NCI-H446 (cell line): ENCODE data around the gene NEDD4L.

Experiments used
- DNase-seq, 2 experiments: peaks; one replicate each; lab custom pipeline; 2025; lab: John Stamatoyannopoulos, UW

NEDD4L gene

DNA sequence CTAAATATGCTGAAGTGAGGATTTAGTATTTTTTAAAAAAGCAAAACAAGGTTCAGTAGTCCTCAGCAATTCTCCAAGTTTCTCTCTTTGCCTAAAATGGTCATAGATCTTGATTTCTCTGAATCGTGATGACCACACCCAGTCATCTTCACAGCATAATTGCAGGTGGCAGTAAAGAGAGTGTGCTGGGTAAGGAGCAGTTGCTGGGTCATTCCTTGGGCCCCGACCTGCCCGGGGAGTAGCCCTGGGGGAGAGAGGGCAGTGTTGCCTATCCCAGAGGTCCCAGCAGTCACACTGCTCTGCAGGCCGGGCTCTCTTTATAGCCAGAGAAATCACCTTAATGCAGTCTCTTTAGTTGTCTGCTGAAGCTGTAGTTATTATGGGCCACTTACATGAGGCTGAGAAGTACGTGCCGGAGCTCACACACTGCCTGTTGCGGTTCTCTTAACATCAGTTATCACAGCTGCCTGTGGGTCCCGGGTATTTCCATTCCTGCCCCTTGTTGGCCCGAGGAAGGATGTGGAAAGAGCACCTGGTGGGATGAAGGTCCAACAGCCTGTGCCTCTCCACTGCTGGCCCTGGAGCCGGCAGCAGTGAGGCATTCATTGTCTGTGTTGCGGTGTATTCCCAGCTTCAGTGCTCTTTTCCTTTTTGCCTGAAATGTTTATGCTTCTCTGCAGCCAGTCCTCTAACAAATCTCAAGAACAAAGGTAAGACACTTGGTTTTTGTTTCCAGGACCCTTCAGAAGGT, 354.8 kb downstream of the NEDD4L start:
- no peak for DNase-seq

- DNase-seq: peak in 1 of 2 experiments; percentile 2
Observed at GRCh38 chr18:58400331-58400870, 356.4 kb downstream of the NEDD4L start.

GRCh38 chr18:58401191-58401590, 357.2 kb downstream of the NEDD4L start:
- DNase-seq: no peak

DNA sequence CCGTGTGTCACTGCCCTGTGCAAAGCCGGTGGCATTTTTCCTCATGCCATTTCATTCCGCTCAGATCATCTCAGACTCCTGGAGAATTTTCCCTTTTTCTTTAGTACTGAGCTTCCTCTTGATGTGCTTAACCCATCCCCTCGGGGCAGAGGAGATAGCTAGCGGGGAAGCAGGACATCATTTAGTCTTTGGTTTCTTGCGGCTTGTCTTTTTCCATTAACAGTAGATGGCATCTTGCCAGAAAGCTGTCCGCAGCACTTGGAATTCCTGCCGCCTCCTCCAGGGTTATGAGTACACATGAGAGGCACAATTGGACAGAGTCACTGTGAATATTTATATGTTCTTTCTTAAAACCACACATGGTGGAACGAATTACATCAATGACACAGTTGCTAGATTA, 358.2 kb downstream of the NEDD4L start:
- DNase-seq: no peak

DNA sequence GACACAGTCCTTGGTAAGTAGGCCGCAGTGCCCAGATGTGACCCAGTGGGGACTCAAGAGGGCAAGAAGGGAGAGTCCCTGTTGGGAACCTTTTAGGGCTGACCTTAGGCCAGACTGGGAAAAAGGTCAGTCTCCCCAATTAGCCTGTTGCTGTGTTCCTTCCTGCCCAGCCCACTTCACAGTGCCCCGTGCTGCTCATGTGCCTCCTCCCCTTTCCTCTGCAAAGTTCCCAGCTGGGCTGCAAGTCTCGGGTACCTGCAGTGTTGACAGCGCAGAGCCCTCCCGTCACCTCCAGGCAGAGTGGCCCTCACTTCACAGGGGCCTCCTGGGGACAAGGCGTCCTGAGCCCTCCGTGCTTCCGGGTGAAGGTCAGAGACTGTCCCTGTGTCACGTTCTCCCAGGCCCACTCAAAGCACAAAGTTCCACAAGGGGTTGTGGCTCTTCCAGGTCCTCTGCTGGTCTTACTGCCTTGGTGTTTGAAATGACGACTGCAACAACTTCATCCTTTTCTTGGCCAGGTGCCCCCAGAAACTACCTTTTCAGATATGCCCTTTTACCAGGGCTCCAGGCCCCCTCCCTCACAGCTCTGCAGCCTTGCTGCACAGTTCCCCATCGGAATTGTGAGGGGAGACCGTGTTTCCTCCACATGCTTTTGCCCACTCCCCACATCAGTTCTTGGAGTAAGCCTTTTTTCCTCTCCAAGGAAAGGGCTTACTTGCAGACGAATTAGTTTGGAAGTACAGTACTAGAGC, 359.1 kb downstream of the NEDD4L start:
- no peak for DNase-seq

DNA sequence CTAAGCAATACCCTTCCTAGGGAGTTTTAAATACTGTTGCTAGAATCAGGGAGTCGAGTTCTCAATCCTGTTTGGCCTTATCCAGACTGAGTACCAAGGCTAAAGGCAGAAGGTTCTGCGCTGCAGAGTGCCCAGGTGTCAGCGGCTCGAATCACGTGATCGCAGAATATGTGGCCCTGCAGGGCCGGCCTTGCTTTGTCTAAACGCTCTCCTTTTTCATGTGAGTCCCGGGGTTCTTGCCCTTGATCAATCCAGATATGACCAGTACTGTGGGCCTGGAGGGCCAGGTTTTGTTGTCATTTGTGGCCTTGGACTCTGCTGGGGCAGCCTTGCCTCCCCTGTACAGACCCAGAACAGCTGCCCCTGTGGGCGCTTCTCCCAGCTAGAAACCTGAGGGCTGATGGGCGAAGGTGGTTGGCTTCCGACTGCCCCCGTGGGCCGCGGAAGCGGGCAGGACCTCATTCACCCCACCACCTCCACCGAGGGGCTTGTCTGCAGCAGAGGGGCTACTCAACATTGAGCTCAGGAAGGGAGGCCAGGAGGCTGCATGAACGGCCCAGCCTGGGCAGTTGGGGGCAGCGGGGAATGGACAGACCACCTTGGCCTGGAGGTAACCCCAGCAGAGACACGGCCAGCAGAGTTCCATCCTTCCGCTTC, 359.9 kb downstream of the NEDD4L start:
- DNase-seq: no peak

DNA sequence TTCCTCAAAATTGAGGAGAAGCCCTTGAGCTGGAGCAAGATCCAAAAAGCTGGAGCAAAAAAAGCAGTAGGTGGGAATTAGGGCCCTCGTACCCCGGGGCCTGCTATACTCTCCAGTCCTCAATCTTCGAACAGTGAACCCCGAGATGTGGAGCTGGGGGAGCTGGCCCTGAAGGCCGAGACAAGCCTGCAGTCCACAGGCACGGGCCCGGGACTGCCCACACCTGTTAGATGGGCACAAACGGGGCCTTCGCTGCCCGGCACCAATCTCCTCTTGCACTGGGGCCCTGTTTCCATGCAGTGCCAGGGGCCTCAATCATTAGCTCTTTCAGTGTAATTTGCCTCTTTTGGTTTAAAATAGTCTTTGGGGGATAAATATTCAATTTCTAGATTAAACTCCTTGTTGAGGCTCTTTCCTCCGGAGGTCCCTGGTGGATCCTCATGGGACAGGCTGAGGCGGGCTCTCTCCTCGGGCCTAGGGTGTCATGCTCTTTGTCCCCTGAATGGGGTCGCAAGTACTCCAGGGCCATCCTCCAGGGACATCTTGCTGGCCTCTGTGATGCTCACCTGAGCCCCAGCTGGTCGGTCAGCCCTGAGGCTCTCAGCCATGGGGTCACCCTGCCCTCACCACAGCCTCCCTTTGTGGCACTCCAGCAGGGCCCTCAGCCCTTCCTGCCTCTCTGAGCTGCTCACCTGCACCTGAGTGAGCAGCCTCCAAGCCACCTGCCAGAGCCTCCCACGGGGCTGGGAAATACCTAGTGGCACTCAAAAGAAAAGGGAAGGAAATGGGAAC, 361.3 kb downstream of the NEDD4L start:
- DNase-seq: no peak

DNA sequence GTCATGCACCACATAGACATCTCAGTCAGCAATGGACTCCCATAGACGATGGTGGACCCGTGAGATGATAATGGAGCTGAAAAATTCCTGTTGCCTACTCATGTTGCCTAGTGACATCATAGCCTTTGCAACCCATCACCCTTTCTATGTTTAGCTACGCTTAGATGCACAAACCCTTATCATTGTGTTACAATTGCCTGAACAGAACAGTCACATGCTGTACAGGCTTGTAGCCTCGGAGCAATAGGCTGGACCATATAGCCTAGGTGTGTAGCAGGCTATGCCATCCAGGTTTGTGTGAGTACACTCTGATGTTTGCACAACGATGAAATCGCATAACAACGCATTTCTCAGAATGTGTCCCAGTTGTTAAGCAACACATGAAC, 363.2 kb downstream of the NEDD4L start:
- DNase-seq: no peak

GRCh38 chr18:58407649-58408407, 363.8 kb downstream of the NEDD4L start:
- DNase-seq: no peak

DNA sequence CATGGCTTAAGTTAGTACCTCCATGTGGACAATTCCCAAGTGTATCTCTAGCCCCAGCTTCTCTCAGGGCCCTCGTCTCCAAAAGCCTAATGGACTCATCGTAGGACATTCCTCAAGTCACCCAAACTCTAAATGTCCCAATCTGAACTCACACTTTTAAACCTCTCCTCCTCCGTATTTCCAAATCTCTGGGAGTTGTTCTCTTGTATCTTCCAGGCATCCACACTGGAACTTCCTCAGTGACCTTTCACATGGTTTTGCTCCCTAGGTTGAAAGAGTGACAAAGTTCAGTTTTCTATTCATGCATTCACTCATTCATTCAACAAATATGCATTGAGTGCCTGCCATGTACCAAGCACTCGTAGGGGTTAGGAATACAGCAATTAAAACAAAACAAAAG, 364.6 kb downstream of the NEDD4L start:
- no peak for DNase-seq

DNA sequence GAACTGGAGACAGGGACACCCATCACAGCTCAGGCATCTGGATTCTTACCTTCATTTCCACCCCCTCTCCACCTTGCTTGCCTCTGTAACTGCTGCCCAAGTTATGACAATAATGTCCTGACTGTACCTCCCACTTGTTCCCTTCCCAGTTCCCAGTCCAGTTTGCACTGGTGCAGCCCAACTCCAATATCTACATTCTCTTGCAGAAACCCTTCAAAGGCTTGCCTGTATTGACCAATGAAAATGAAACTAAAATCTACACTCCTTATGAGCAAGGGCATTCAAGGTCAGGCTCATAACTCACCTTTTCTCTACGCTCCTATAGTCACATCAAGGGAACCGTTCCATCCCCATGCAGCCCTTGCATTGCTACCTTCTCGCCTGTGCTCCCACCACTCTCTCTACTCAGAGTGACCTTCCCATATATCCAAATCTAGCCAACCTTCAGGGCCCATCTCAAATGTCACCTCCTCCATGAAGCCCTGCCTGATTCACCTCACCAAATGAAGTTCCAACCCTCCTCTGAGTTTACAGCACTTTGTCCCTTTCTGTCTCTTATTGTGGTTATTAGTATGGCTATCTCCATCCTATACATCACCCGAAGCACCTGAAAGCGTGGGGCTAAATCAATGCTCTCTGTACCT, 365.9 kb downstream of the NEDD4L start:
- DNase-seq: no peak

DNA sequence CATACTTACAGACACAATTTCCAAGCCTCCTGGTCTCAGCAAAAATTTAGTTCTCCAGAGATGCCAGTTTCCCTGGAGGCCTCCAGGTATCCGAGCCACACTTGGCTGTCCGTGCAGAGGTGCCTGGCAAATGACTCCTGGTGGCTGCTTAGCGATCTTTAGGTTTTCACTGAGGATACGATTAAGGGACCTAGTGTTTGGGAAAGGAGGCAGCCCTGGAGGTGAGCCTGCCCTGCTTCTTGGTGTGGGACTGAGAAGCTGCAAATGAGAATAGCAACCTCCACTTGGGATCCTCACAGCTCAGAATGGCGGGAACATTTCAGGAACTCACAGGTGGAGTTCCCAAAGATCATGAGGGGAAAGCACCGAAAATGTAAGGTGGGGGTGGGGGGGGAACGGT, 367.3 kb downstream of the NEDD4L start:
- DNase-seq: no peak

DNA sequence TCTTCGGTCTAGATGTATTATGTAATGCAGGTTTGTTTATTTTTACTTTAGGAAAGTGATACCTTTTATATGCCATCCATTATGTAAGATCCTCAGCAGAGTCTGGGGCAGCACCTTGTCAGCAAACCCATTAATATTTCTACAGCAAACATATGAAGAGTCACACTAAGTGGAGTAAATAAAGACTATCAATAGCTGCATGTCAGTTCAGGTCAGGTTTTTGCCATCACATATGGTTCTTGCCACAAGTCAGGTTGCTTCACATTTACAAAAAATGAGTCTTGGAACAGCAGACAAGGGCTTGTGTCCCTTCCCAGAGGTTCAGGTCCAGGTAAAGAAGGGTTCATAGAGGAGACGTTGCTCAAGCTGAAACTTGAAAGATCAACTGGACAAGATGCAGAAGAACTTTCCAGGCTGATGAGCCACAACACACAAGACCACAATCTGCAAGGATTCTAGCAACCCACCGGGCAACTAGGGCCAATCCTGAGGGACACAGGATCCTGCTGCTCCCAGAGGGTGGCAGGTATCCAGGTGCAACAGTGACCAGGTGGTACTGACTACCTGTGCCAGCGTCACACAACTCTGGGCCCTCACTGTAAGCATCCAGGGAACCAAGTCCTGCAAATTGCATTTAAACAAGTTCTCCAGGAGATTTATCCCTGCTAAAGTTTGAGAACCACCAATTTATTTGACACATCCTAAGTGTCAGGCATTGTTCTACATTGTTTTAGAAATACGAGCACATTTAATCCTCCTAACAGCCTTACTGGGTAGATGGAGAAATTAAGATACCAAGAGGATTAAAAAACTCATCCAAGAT, 369.0 kb downstream of the NEDD4L start:
- DNase-seq: no peak

DNA sequence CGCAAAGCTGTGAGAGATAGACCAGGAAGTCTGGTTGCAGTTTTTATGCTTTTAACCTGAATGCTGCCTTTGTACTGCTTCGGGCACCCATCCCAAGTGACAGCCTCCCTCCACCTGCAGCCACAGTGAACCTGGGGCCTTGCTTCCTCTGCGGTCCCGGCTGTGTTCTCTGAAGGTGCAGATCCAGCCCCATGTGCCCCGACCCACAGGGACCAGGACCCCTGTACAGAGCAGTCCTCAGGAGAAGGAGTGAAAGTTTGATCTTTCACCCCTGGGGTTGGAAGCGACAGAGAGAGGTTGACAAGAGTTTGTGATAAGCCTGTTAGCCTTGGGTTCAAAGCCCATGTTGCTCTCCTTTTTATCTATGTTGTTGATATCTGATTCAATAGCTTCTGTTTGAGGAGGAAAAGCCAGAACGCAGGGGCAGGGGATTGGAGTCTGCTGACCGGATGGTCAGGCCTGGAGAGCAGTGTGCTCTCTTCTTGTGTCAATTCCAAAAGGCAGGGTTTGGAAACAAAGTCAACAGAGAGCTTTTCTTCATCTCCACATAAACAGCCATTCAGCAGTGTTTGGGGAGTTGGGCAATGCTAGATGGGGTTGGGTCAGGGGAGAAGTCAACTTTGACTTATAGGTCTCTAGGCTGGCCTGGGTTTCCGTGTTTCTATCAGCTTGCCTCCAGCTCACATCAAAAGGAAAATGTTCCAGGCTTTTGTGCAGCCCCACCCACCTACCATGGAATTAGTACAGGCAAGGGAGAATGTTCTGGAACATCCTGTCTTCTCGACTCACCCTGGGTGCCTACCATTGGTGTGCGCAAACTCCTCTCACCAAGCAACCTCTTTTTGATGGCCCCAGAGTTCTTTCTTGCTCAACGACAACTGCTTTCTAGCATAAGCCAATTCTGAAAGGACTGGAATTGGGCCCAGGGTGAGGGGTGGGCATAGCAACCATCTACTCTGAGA, 369.9 kb downstream of the NEDD4L start:
- no peak for DNase-seq

GRCh38 chr18:58416014-58416703, 372.1 kb downstream of the NEDD4L start:
- DNase-seq: no peak

GRCh38 chr18:58416704-58417683, 373.0 kb downstream of the NEDD4L start:
- DNase-seq: peak in 1 of 2 experiments; percentile 62

GRCh38 chr18:58417752-58418151, 373.7 kb downstream of the NEDD4L start:
- DNase-seq: no peak
